ENCODE data around the gene MYO10. TPM values are rescaled to one million over a fixed set of nuclear protein-coding genes. Genes with fewer than 3 reads are reported as not detected.
"Not testable (repeated sequence)": the region's sequence is repeated elsewhere in the genome, so short reads cannot be mapped to it uniquely, and the experiment has no call there.

MYO10 gene
- total RNA-seq, 3 donors from 2014 or later (not counting 1 experiment from before 2014, with no cell fraction given), result 0.83 to 1.2 TPM; not detected in 1

GRCh38 chr5:16742938-16743337, 193.2 kb downstream of the MYO10 start:
- H3K9me3 Mint-ChIP-seq, result no peaks in the 10 kb centered on the region
- Histone ChIP-seq H3K4me1 (ENCODE audit: control insufficient read depth, insufficient read depth, low read length) (no peaks in the 10 kb centered on the region), H3K27me3 (ENCODE audit: control insufficient read depth, insufficient read depth, low read length) (no peaks in the 10 kb centered on the region), H3K27ac (ENCODE audit: low read length) (no peak overlapping the region), H3K4me3 (ENCODE audit: low read length) (no peak overlapping the region), H3K9me3 (ENCODE audit: control insufficient read depth, insufficient read depth, low read length) (no peaks in the 10 kb centered on the region), H3K36me3 (ENCODE audit: control insufficient read depth, insufficient read depth, low read length) (no peaks in the 10 kb centered on the region)
- intact Hi-C loops (cut with micrococcal nuclease), result no loop called here
- TF ChIP-seq CTCF (IDR thresholded peaks at IDR 0.05), result no peak
- H3K4me1 Mint-ChIP-seq, result no peaks in the 10 kb centered on the region
- H3K27me3 Mint-ChIP-seq (ENCODE audit: low read depth in 2 of 2), result peaks cover 0 to 8% of the 10 kb centered on the region in 2 donors
- H3K36me3 Mint-ChIP-seq, result no peaks in the 10 kb centered on the region
- DNase-seq, result no peak
- 89% methylated on average over 5 of the region's 5 CpGs for WGBS (ENCODE audit: insufficient coverage)
- no peak overlapping the region for H3K27ac Mint-ChIP-seq
- H3K4me3 Mint-ChIP-seq, result no peak overlapping the region
- no peak for ATAC-seq

GRCh38 chr5:16740811-16741392, 195.2 kb downstream of the MYO10 start:
- DNase-seq, result no peak
- no peak overlapping the region for H3K27ac ChIP-seq (ENCODE audit: low read length)
- no peaks in the 10 kb centered on the region for H3K9me3 Mint-ChIP-seq
- WGBS (ENCODE audit: insufficient coverage), result 55% methylated on average over 9 of the region's 11 CpGs
- H3K4me3 Mint-ChIP-seq, result no peak overlapping the region
- no peak for ATAC-seq
- H3K36me3 Mint-ChIP-seq, result no peaks in the 10 kb centered on the region
- intact Hi-C loops (cut with micrococcal nuclease), result no loop called here
- H3K27ac Mint-ChIP-seq, result no peak overlapping the region
- no peaks in the 10 kb centered on the region for H3K4me1 ChIP-seq (ENCODE audit: control insufficient read depth, insufficient read depth, low read length)
- no peaks in the 10 kb centered on the region for H3K36me3 ChIP-seq (ENCODE audit: control insufficient read depth, insufficient read depth, low read length)
- no peaks in the 10 kb centered on the region for H3K27me3 ChIP-seq (ENCODE audit: control insufficient read depth, insufficient read depth, low read length)
- no peaks in the 10 kb centered on the region for H3K4me1 Mint-ChIP-seq
- H3K4me3 ChIP-seq (ENCODE audit: low read length), result no peak overlapping the region
- peaks cover 0 to 10% of the 10 kb centered on the region in 2 donors for H3K27me3 Mint-ChIP-seq (ENCODE audit: low read depth in 2 of 2)
- no peaks in the 10 kb centered on the region for H3K9me3 ChIP-seq (ENCODE audit: control insufficient read depth, insufficient read depth, low read length)
- no peak for TF ChIP-seq CTCF (IDR thresholded peaks at IDR 0.05)

- H3K27me3 Mint-ChIP-seq (ENCODE audit: low read depth in 2 of 2), result peaks cover 0 to 10% of the 10 kb centered on the region in 2 donors
- H3K9me3 ChIP-seq (ENCODE audit: control insufficient read depth, insufficient read depth, low read length), result no peaks in the 10 kb centered on the region
- TF ChIP-seq CTCF (IDR thresholded peaks at IDR 0.05), result no peak
These were observed 195.8 kb downstream of the MYO10 start for GRCh38 chr5:16740066-16740810.

GRCh38 chr5:16738393-16738792, 197.7 kb downstream of the MYO10 start:
- peaks cover 0 to 10% of the 10 kb centered on the region in 2 donors for H3K27me3 Mint-ChIP-seq (ENCODE audit: low read depth in 2 of 2)
- ATAC-seq; DNase-seq; H3K36me3 ChIP-seq (ENCODE audit: control insufficient read depth, insufficient read depth, low read length); H3K27ac ChIP-seq (ENCODE audit: low read length); H3K4me1 ChIP-seq (ENCODE audit: control insufficient read depth, insufficient read depth, low read length); H3K4me3 ChIP-seq (ENCODE audit: low read length); H3K27me3 ChIP-seq (ENCODE audit: control insufficient read depth, insufficient read depth, low read length); H3K4me3 Mint-ChIP-seq; intact Hi-C loops (cut with micrococcal nuclease); H3K27ac Mint-ChIP-seq; H3K9me3 ChIP-seq (ENCODE audit: control insufficient read depth, insufficient read depth, low read length); H3K9me3 Mint-ChIP-seq; H3K4me1 Mint-ChIP-seq; H3K36me3 Mint-ChIP-seq: not testable (repeated sequence)
- 82% methylated on average over 4 of the region's 5 CpGs for WGBS (ENCODE audit: insufficient coverage)

More at GRCh38 chr5:16740066-16740810, 195.8 kb downstream of the MYO10 start:
- no peaks in the 10 kb centered on the region for H3K36me3 ChIP-seq (ENCODE audit: control insufficient read depth, insufficient read depth, low read length)
- no peak for ATAC-seq
- DNase-seq, result no peak
- Mint-ChIP-seq H3K9me3 (no peaks in the 10 kb centered on the region), H3K4me1 (no peaks in the 10 kb centered on the region), H3K27ac (no peak overlapping the region), H3K4me3 (no peak overlapping the region), H3K36me3 (no peaks in the 10 kb centered on the region)
- H3K4me3 ChIP-seq (ENCODE audit: low read length), result no peak overlapping the region
- intact Hi-C loops (cut with micrococcal nuclease), result no loop called here
- no peaks in the 10 kb centered on the region for H3K4me1 ChIP-seq (ENCODE audit: control insufficient read depth, insufficient read depth, low read length)
- H3K27me3 ChIP-seq (ENCODE audit: control insufficient read depth, insufficient read depth, low read length), result no peaks in the 10 kb centered on the region
- 67% methylated on average over 13 of the region's 17 CpGs for WGBS (ENCODE audit: insufficient coverage)
- H3K27ac ChIP-seq (ENCODE audit: low read length), result no peak overlapping the region

Data from natural killer cell (primary cell).